Measurements from ENCODE around the gene SRPK1. TPM values are rescaled to one million over a fixed set of nuclear protein-coding genes. Genes with fewer than 3 reads are reported as not detected.

SRPK1 gene
- total and polyA plus RNA-seq, 2 of the 13 experiments (the other 11 are each of a cell fraction or from before 2014, with no cell fraction given): 56.4 to 142 TPM

DNA sequence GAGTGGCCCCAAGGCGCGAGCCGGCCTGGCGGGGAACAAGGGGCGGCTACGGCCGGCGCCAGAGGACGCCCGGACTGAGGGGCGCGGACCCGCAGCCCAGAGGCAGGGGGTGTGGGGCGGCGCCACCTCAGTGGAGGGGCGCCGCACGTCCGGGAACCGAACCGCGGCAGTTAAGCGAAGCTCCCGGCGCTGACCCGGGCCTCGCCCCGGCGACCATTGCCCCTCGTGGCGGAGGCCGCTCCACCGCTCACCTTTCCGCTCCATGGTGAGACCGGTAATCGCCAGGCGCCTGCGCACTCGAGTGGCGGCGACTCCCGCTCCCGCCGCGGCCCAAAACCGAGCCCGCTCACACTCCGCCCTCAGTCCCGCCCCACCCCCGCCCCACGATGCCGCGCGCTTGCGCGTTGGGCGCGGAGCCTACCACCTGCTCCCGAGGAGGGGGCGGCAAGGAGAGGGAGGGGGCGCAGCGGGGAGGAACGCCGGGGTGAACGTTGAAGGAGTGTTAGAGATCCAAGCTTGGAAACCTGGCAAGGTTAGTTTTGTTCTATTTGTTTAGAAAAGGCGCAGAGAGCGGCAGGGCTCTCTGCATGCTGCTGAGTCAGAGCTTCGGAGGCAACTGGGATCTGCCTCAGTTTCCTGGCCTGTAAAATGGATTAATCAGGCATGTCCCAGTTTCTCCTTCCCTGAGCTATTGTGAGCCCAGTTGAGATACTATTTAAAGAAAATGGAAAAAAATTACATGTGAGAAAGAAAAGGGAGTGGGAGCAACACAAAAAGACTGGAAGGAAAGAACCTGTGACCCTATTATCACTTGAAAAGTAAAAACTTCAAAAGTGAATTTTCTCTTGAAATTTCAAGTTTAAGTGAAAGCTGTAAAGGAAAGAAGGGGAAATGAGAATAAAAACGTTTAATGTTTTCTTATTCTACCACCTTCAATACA lies at the start of gene SRPK1 (continued):
- TF ChIP-seq, protein P1, sequence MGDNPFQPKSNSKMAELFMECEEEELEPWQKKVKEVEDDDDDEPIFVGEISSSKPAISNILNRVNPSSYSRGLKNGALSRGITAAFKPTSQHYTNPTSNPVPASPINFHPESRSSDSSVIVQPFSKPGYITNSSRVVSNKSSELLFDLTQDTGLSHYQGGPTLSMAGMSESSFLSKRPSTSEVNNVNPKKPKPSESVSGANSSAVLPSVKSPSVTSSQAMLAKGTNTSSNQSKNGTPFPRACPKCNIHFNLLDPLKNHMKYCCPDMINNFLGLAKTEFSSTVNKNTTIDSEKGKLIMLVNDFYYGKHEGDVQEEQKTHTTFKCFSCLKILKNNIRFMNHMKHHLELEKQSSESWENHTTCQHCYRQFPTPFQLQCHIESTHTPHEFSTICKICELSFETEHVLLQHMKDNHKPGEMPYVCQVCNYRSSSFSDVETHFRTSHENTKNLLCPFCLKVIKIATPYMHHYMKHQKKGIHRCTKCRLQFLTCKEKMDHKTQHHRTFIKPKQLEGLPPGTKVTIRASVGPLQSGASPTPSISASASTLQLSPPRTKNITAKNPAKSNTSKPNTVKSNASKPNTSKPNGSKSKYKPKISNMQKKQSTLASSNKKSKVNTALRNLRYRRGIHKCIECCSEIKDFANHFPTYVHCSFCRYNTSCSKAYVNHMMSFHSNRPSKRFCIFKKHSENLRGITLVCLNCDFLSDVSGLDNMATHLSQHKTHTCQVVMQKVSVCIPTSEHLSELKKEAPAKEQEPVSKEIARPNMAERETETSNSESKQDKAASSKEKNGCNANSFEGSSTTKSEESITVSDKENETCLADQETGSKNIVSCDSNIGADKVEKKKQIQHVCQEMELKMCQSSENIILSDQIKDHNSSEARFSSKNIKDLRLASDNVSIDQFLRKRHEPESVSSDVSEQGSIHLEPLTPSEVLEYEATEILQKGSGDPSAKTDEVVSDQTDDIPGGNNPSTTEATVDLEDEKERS (CRISPR knock-in tag; IDR thresholded peaks at IDR 0.05): peak; percentile 16; the same call in 1 of the 2 replicates
- TF ChIP-seq ZNF274 (CRISPR knock-in tag; IDR thresholded peaks at IDR 0.05) (peak; percentile 93), SRY (CRISPR knock-in tag; IDR thresholded peaks at IDR 0.05) (peak; percentile 97), ZNF263 (CRISPR knock-in tag; IDR thresholded peaks at IDR 0.05) (peak; percentile 65; the same call in 1 of the 2 replicates), ATAD3A (CRISPR knock-in tag; IDR thresholded peaks at IDR 0.05) (peak; percentile 77; the same call in 1 of the 2 replicates), SPEN (CRISPR knock-in tag; IDR thresholded peaks at IDR 0.05; ENCODE audit: low read depth) (peak; percentile 87), POLR2G (IDR thresholded peaks at IDR 0.05; ENCODE audit: low read depth, low read length) (peak; percentile 94), ZNF282 (IDR thresholded peaks at IDR 0.05; ENCODE audit: partially characterized antibody) (no peak), HNRNPUL1 (IDR thresholded peaks at IDR 0.05; ENCODE audit: low read depth, low read length) (peak; percentile 33; the same call in 1 of the 2 replicates), SP140L (CRISPR knock-in tag; IDR thresholded peaks at IDR 0.05; ENCODE audit: borderline replicate concordance) (no peak; the same call in 1 of the 2 replicates), GLI4 (CRISPR knock-in tag; IDR thresholded peaks at IDR 0.05; ENCODE audit: borderline replicate concordance) (no peak; the same call in 1 of the 2 replicates), NFIC (IDR thresholded peaks at IDR 0.05; ENCODE audit: low read length) (no peak), ZNF264 (CRISPR knock-in tag; IDR thresholded peaks at IDR 0.05) (no peak), YEATS4 (CRISPR knock-in tag; IDR thresholded peaks at IDR 0.05; ENCODE audit: borderline replicate concordance) (peak; percentile 83; the same call in 1 of the 2 replicates), ZBTB7A (CRISPR knock-in tag; IDR thresholded peaks at IDR 0.05) (peak; percentile 82; the same call in 1 of the 2 replicates), NRL (CRISPR knock-in tag; IDR thresholded peaks at IDR 0.05; ENCODE audit: borderline replicate concordance) (peak; percentile 21; the same call in 1 of the 2 replicates), ZNF33B (CRISPR knock-in tag; IDR thresholded peaks at IDR 0.05) (peak; percentile 76; the same call in 1 of the 2 replicates), ELF1 (CRISPR knock-in tag; IDR thresholded peaks at IDR 0.05) (peak; percentile 34)
- TF ChIP-seq, protein P2, sequence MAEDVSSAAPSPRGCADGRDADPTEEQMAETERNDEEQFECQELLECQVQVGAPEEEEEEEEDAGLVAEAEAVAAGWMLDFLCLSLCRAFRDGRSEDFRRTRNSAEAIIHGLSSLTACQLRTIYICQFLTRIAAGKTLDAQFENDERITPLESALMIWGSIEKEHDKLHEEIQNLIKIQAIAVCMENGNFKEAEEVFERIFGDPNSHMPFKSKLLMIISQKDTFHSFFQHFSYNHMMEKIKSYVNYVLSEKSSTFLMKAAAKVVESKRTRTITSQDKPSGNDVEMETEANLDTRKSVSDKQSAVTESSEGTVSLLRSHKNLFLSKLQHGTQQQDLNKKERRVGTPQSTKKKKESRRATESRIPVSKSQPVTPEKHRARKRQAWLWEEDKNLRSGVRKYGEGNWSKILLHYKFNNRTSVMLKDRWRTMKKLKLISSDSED (CRISPR knock-in tag; IDR thresholded peaks at IDR 0.05): no peak
- TF ChIP-seq, protein P3, sequence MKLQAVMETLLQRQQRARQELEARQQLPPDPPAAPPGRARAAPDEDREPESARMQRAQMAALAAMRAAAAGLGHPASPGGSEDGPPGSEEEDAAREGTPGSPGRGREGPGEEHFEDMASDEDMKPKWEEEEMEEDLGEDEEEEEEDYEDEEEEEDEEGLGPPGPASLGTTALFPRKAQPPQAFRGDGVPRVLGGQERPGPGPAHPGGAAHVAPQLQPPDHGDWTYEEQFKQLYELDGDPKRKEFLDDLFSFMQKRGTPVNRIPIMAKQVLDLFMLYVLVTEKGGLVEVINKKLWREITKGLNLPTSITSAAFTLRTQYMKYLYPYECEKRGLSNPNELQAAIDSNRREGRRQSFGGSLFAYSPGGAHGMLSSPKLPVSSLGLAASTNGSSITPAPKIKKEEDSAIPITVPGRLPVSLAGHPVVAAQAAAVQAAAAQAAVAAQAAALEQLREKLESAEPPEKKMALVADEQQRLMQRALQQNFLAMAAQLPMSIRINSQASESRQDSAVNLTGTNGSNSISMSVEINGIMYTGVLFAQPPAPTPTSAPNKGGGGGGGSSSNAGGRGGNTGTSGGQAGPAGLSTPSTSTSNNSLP (IDR thresholded peaks at IDR 0.05; ENCODE audit: low read depth, low read length): no peak
- TF ChIP-seq, protein P4, sequence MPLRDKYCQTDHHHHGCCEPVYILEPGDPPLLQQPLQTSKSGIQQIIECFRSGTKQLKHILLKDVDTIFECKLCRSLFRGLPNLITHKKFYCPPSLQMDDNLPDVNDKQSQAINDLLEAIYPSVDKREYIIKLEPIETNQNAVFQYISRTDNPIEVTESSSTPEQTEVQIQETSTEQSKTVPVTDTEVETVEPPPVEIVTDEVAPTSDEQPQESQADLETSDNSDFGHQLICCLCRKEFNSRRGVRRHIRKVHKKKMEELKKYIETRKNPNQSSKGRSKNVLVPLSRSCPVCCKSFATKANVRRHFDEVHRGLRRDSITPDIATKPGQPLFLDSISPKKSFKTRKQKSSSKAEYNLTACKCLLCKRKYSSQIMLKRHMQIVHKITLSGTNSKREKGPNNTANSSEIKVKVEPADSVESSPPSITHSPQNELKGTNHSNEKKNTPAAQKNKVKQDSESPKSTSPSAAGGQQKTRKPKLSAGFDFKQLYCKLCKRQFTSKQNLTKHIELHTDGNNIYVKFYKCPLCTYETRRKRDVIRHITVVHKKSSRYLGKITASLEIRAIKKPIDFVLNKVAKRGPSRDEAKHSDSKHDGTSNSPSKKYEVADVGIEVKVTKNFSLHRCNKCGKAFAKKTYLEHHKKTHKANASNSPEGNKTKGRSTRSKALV (CRISPR knock-in tag; IDR thresholded peaks at IDR 0.05): peak; percentile 68; the same call in 1 of the 2 replicates

All from HepG2 (cell line).